Activated CD4-positive, CD25-positive, alpha-beta regulatory T cell (primary cell): ENCODE measurements around the gene TFDP1.
A peak's percentile ranks its signal among the peaks of the same experiment; 100 is the strongest.

Experiments
- DNase-seq, 4 experiments: peaks; one replicate each; lab custom pipeline; 2025; lab: John Stamatoyannopoulos, UW

The TFDP1 gene, protein sequence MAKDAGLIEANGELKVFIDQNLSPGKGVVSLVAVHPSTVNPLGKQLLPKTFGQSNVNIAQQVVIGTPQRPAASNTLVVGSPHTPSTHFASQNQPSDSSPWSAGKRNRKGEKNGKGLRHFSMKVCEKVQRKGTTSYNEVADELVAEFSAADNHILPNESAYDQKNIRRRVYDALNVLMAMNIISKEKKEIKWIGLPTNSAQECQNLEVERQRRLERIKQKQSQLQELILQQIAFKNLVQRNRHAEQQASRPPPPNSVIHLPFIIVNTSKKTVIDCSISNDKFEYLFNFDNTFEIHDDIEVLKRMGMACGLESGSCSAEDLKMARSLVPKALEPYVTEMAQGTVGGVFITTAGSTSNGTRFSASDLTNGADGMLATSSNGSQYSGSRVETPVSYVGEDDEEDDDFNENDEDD

DNA sequence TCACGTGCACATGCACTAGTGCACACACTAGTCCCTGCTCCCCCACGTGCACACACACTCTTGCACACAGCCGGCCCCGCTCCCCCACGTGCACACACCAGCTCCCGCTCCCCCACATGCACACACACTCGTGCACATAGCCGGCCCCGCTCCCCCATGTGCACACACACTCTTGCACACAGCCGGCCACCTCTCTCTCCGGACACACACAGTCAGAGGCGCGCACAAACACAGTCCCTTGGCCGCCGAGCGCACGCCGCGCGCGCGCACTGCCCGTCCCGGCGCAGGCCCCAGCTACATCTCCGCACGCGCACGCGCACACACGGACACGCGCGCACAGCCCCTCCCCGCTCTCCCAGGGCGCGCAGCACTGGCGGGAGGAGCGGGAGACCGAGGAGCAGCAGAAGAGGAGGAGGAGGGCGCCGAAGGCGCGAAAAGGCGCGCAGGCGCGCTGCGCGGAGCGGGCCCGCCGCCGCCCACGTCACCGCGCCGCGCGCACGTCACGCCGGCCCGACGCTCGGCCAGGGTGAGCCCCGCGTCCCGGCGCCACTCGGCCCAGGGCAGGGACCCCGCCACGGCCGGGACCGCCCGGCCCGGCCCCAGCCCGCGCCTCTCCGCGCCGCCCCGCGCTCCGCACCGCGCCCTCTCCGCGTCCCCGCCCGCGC, at the start of gene TFDP1:
TSS of gene TFDP1 (plus strand) at position 549 of the 665 bp plus-strand sequence. CDS start 1,085 bp downstream, outside the sequence.
- peak in 3 of 4 experiments; percentile 13 to 43 (median 28) for DNase-seq

DNA sequence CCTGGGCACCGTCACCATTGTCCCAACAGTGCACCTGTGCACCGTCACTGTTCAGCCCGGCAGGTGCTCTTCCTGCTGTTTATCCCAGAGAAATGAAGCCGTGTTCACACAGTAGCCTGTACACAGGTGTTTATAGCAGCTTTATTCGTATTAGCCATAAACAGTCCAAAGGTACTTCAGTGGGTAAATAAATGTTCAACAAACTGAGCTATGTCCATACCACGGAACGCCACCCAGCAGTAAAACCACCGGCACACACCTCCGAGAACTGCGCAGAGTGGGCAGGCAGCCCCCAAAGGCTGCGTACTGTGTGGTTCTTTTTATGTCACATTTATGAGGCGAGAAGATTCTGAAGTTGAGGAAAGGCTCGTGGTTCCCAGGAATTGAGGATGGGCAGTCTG, 49.2 kb upstream of the TFDP1 start:
- no peak for DNase-seq

DNA sequence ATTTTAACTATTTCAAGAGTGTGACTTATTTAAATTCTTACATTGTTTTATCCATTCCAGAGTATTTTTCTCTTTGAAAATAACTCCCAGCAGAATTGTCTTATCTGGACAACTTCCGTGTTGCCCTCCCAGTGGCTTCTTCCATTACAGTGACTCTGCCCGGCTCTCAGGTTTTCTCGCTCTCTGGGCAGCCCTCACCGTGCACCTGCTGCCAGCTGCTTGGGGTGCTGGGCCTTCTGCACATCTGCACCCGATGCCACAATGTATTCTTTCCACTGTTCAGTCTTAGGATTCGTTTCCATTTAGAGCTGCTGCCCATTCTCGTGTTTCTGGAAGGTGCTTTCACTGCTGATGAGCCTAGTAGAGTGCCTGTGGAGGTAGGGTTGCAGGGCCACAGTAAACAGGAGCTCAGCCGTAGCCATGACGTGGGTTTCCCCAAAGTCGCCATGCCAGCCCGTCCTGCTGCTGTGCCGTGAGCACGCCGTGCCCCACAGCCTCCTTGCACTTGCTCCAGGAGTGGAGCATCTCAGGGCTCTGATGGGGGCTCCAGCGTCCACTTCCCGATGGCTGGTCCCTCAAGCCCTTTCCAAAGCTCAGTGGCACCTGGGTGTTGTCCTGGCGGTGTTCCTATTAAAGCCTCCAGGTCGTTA, 48.0 kb upstream of the TFDP1 start:
- DNase-seq: no peak

DNA sequence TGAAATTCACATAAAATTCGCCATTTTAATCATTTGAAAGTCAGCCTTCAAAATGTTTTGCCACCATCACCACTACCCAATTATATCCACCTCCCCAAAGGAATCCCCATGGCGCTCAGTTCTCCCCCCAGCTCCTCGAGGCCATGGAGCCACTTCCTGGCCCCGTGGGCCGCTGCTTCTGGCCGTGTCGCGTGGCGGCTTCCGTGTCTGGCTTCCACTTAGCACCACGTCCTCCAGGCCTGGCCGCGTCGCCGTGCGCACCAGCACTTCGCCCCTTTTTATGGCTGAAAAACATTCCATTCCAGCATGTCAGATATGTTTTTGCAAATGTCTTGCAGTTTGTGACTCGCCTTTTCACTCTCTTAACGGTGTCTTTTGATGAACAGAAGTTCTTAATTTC, 47.3 kb upstream of the TFDP1 start:
- no peak for DNase-seq

DNA sequence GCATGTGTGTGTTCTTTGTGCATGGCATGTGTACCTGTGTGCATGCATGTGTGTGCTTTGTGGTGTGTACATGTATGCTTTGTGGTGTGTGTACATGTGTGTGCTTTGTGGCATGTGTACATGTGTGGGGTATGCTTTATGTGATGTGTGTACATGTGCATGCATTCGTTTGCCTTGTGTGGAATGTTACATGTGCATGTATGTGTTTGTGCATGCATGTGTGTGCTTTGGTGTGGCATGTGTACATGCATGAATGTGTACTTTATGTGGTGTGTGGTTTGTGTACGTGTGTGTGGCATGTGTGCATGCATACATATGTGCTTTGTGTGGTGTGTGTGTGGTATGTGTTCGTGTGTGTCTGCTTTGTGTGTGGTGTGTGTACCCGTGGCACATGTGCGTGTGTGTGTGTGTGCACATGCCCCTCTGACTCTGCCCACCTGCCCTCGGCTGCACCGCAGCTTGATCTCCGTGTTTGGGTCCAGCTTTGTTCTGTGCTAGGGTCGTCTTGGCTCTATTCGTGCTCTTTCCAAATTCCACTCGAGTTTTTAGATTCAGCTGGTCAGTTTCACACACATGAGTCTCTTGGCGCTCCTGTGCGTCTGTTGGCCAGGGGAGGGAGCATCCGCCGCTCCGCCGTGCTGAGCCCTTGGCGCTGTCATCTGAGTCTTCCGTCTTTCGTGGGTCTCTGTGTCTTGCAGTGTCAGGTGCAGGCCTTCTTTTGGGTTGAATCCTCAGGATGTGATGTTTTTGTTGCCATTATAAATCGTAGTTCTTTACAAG, 46.5 kb upstream of the TFDP1 start:
- DNase-seq: no peak

DNA sequence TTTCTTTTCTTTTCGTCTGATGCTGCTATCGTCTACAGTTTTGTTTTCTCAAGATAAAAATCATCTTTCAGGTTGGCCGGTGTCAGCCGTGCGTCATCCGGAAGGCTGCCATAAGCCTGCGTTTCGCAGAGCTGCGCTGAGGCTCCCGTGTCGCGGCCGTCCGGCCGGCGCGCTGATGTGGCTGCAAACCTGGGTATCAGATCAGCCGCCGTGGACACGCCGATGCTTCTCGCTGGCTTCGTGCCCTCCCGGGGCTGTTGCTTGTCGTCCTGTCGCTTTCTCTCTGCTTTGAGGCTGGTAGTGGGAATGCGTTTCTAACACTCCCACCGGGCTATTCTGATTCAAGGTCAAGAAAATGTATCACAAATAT, 45.9 kb upstream of the TFDP1 start:
- DNase-seq: no peak

DNA sequence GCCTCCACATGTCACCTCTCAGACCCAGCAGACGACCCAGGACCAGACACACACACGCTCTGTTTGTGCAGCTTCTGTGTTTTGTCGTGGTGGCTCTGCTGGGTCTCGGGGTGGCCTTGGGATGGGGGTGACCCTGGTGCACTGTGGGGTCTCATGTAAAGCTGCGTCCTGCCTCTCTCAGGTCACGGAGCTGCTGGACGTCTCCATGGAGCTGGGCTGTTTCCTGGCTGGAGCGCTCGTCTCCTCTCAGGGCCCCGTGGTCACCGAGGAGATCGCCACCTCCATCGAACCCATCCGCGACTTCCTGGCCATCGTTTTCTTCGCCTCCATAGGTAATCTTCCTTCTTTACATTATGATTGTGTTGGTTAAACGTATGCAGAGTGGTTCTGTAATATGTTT, 45.4 kb upstream of the TFDP1 start:
- no peak for DNase-seq

DNA sequence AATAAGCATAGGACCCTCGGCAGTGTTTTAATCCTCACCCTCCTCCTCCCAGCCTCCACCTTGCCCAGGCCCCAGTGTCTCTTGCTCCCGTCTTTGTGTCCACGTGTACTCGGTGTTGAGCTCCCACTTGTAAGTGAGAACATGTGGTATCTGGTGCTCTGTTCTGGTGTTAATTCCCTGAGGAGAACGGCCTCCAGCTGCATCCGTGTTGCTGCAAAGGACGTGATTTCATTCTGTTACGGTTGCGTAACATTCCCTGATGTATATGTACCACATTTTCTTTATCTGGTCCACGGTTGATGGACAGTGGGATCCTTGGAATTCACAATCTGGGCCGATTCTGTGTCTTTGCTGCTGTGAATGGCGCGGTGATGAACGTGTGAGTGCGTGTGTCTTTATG, 44.7 kb upstream of the TFDP1 start:
- no peak for DNase-seq

DNA sequence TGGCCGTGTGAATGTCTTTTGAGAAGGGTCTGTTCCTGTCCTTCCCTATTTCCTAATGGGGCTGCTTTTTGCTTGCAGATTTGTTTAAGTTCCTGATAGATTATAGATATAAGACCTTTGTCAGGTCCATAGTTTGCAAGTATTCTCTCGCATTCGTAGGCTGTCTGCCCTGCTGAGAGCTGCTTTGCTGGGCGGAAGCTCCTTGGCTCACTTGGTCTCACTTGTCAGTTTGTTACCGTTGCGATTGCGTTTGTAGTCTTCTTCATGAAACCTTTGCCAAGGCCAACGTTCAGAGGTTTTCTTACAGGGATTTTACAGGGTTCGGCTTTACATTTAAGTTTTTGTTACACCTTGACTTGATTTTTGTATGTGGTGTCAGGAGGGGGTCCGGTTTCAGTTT, 44.0 kb upstream of the TFDP1 start:
- no peak for DNase-seq

DNA sequence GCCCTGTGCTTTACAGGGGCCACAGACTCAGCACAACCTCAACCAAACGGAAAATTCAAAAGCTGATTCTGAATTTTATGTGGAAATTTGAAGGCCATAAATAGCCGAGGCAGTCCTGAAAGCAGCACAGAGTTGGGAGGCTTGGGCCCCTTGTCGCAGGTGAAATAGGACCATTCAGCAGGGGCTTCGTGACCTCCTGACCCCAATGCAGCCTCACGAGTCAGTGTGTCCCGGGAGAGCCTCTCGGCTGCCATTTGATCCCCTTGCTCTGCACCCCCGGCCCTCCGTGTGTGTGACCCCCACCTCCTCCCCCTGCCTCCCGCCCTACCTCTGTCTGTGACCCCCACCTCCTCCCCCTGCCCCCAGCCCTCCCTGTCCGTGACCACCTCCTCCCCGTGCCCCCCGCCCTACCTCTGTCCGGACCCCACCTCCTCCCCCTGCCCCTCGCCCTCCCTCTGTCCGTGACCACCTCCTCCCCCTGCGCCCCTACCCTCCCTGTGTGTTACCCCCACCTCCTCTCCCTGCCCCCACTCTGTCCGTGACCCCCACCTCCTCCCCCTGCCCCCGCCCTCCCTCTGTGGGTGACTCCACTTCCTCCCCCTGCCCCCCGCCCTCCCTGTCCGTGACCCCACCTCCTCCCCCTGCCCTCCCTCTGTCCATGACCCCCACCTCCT, 41.7 kb upstream of the TFDP1 start:
- DNase-seq: no peak

DNA sequence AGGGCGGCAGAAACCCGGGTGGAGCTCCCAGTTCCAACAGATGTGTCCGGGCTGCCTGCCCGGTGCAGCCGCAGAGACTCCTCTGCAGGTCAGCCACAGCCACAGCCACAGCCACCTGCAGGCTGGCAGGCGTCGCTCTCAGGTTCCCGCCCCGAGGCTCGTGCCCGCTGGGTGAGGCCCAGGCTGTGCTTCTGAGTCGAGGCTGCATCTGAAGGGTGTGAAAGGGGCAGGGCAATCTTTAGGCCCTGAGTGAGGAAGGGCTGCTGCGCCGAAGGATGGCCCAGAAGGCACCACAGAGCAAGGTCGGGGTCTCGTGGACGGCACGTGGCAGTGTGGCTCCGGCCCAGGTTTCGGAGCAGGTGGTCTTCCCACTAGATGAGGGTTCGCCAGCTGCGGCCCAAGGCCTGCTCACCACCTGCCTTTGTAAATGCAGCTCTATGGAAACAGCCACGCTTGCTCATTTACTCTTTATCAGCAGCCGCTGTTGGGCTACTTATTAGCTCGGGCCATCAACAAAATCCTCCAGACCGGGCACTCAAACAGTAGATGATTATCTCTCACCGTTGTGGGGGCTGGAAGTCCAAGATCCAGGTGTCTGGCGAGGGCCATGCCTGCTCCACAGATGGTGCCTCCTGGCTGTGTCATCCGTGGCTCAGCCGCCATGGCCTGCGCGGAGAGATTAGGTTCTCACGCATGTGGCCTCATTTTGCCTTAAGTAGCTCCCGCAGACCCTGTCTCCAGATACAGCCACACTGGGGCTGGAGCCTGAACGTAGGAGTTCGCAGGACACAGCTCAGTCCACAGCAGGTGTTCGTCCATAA, 40.3 kb upstream of the TFDP1 start:
- no peak for DNase-seq

DNA sequence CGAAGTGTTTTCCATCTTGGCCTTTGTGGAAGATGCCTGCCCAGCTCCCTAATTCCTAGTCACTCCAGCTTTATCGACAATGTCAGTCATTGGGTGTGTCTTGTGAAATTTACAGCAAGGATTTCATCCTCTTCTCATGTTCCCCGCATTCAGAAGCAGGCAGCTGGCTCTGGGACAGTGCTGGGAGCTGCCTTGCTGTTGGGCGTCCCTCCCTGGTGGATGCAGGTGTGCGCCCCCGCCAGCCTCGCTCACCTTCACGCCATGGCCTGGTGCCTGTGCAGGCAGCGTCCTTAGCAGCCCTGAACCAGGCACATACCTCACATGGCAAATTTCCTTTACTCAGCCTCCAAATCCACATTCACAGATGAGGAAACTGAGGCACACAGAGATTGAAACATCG, 39.7 kb upstream of the TFDP1 start:
- DNase-seq: no peak

DNA sequence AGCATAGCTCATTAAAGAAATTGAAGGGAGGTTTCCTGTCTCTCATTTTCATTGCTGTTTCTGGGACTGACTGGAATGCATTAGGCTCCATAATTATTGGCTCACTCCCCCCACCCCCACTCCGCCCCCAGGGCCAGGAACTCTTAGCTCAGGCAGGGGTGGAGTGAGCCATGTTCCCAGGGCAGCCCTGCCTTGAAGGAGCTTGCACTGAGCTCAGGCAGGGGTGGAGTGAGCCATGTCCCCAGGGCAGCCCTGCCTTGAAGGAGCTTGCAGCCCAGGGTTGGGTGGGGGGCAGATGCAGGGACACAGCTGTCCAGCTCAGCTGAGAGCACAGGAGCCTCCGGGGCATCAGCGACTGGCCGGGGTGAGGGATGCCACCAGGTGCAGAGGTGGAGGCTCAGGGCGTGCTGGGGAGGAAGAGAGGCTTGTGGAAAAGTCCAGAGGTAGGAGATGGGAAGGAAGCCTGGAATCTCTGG, 39.1 kb upstream of the TFDP1 start:
- no peak for DNase-seq

DNA sequence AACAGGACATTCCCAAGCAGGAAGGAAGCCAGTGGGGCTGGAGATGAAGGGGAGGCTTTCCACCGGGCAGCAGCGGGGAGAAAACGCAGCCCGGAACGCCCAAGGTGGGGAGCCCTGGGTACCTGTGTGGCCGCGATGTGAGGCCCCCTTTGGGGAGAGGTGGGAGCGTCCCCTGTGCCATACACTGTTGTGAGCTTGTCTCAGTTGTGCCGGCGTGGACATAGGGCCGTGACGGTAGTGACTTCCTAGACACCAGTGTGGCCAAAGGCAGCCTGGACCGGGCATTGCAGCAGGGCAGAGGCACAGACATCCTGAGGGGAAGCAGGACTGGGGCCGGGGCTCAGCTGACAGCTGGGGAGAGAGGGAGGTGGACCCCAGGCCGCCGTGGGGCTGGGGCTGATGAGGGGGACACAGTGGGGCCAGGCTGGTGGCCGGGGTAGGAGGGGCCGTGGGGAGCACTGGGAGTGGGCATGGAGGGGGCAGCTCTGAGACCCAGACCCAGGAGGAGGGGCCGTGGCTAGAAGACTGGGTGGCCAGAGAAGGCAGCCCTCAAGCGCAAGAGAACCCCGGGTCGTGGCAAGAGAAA, 38.5 kb upstream of the TFDP1 start:
- DNase-seq: no peak

DNA sequence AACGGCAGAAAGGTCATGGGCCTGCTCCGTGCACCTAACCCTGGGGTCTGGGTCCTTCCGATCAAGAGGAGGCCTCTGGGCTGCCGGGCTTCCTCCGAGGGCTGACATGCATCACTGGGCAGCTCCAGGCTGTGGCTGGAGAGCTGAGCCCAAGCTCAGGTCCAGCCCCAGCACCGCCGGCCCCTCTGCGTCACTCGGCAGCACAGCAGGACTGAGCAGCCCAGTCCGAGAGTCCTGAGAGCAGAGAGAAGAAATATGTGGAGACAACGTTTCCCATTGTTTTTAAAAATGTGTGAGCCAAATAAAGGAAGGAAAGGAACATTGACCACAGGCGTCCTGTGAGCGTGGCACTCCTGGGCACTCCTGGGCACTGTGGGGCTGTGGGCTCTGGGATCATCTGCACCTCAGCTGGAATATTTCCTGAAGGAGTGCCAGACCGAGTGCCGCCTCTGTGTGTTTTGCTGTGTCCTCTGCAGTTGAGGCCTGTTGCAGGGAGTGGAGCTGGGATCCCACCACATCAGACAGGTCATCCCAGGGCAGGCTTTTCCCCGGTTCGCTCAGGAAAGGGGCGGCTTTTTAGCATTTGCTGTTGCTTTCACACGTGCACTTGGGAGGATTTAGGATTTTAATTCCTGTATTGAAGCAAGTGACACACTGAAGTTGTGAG, 37.8 kb upstream of the TFDP1 start:
- DNase-seq: no peak

DNA sequence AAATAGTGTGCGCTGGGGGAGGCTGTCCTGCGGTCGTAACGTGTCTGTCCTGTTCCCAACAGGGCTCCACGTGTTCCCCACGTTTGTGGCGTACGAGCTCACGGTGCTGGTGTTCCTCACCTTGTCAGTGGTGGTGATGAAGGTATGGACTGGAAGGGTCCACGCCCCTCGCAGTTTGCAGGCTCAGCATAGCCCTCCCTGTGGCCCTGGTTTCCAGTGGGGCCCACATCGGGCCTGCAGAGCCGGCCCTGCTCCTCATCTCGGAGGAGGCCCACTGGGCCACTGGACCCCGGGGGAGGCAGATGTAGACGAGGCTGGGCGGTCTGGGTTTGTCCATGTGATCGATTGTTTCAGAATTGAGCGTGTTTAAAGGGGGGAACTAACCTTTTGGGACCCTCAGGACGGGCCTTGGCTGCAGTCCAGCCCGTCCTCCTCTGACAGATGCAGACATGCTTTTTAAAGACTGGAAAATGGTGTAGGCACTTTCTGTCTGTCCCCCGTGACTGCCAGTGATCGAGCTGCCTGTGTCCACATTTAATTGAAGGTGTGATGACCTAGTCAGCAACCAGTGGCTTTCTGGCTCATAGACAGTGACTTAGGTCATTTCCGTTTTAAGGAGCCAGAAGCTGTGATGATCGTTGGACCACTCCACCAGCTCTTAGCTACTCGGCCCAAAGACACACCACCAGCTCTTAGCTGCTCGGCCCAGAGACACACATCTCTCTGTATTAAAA, 37.1 kb upstream of the TFDP1 start:
- DNase-seq: no peak

DNA sequence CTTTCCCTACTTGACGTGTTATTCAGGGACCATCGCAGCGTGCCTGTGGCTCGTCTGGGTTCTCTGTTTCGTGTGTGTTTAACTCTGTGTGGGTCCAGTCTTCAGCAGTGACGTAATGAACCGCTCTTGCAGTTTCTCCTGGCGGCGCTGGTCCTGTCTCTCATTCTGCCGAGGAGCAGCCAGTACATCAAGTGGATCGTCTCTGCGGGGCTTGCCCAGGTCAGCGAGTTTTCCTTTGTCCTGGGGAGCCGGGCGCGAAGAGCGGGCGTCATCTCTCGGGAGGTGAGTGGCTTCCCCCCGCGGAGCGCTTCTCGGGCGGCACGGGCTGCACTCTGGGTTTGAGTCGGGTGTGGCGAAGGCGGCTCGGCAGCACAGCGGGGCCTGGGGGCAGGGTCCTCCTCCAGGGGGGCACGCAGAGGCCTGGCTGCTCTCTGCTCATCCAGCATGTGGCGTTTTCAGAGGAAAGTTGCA, 36.3 kb upstream of the TFDP1 start:
- DNase-seq: no peak

DNA sequence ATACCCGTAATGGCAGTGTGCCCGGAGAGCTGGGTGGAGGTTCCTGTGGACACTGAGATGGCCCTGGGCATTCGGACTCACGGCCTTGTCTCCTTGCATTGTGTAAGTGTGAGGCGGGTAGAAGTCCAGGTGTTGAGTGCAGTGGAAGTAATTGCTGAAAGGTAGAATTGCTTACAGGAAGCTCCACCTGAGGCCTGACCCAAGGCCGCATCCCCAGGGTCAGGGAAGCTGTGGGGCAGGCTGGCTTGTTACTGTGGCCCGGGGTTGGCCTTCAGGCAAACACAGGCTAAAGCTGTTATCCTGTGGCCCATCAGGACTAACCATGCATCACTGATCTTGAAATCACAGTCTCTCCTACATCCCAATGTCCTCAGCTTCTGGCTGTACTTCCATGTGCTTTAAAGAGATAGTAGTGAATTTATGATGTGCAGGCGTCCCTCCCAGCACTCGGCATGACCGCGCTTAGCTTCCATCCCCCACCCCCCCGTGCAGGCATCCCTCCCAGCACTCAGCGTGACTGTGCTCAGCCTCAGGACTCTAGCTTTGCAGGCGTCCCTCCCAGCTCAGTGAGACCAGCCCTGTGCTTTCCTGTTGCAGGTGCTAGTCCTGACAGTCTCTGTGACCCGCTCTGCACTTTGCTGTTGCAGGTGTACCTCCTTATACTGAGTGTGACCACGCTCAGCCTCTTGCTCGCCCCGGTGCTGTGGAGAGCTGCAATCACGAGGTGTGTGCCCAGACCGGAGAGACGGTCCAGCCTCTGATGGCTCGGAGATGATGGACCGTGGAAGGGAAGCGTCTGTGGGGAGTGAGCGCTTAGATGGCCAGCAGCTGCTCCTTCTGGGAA, 35.6 kb upstream of the TFDP1 start:
- no peak for DNase-seq
